ENCODE data around the gene HAUS3.

Gene HAUS3

DNA sequence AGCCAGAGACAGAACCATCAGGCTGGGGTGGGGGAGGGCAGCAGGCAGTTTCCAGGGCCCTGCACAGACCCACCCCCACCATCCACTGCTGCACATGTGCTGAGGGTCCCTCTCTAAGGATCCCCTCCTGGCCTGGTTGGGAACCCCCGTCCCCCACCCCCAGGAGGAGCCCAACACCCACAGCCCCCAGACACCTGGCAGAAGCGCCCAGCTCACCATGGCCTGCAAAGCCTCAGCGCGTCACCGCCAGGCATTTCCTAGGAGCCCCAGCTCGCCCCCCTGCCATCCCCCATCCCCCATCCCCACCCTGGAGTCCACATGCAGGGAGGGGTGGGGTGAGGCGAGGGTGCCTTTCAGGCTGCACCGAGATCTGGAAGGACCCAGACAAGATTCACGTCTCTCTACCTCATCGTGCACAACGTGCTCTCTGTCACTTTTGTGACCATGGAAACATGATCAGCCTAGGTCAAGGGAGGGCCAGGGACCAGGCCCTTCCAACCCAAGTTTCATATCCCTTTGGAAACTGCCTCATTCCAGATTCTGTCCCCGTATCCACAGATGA, 10.7 kb upstream of the HAUS3 start:
- TF ChIP-seq, protein P1, sequence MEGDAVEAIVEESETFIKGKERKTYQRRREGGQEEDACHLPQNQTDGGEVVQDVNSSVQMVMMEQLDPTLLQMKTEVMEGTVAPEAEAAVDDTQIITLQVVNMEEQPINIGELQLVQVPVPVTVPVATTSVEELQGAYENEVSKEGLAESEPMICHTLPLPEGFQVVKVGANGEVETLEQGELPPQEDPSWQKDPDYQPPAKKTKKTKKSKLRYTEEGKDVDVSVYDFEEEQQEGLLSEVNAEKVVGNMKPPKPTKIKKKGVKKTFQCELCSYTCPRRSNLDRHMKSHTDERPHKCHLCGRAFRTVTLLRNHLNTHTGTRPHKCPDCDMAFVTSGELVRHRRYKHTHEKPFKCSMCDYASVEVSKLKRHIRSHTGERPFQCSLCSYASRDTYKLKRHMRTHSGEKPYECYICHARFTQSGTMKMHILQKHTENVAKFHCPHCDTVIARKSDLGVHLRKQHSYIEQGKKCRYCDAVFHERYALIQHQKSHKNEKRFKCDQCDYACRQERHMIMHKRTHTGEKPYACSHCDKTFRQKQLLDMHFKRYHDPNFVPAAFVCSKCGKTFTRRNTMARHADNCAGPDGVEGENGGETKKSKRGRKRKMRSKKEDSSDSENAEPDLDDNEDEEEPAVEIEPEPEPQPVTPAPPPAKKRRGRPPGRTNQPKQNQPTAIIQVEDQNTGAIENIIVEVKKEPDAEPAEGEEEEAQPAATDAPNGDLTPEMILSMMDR (IDR thresholded peaks at IDR 0.05), result no peak
- no peak overlapping the region for H3K4me3 ChIP-seq
- H3K36me3 ChIP-seq, result peaks cover 49 to 76% (median 71%) of the 10 kb centered on the region in 3 donors
- no peaks in the 10 kb centered on the region for H3K9me3 ChIP-seq
- peak in 1 of 2 donors; percentile 11 for DNase-seq
- H3K4me1 ChIP-seq, result peaks cover 0 to 41% (median 33%) of the 10 kb centered on the region in 4 donors
- H3K27me3 ChIP-seq, result no peaks in the 10 kb centered on the region
- peak overlapping the region in 1 of 2 donors; percentile 31 for H3K27ac ChIP-seq
- intact Hi-C loops (cut with DNase I; ENCODE audit: low total_unique reads), result no loop called here

DNA sequence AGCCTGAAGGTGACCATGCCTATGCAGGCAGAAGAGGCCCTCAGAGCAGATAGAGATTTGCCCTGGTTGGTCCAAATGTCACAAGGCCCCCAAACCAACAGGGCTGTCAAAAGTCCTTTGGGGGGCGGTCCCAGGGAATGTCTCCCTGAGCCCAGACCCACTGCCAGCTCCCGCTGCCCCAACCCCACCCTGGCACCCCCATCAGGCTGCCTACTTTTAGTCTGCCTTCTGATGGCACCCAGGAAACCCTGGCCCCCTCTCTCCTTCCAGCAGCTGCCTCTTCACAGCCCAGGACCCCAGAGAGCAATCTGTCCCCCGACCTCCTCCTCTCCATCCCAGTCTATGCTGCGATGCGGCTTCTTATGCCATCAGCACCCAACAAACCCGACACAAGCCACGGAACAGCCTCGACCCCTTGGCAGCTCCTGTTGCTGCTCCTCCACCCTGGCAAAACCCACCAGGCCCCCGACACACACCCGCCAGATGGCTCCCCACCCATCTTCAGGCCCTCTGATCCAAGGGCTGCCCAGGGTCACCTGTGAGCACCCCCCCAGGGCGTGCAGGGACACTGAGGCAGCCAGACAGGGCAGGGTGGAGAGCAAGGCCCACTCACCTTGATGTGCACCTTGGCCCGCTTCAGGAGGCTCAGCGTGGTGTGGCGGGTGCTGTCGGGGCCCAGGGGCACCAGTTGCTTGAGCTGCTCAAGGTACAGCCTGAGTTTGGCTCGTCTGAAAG, 10.0 kb upstream of the HAUS3 start:
- Histone ChIP-seq H3K9me3 (no peaks in the 10 kb centered on the region), H3K27ac (no peak overlapping the region), H3K36me3 (peaks cover 49 to 83% (median 75%) of the 10 kb centered on the region in 3 donors), H3K4me1 (peaks cover 0 to 34% (median 27%) of the 10 kb centered on the region in 4 donors), H3K27me3 (no peaks in the 10 kb centered on the region), H3K4me3 (no peak overlapping the region)
- intact Hi-C loops (cut with DNase I; ENCODE audit: low total_unique reads), result no loop called here
- peak in 1 of 2 donors; percentile 11 for DNase-seq
- TF ChIP-seq, protein P1 (IDR thresholded peaks at IDR 0.05), result no peak

DNA sequence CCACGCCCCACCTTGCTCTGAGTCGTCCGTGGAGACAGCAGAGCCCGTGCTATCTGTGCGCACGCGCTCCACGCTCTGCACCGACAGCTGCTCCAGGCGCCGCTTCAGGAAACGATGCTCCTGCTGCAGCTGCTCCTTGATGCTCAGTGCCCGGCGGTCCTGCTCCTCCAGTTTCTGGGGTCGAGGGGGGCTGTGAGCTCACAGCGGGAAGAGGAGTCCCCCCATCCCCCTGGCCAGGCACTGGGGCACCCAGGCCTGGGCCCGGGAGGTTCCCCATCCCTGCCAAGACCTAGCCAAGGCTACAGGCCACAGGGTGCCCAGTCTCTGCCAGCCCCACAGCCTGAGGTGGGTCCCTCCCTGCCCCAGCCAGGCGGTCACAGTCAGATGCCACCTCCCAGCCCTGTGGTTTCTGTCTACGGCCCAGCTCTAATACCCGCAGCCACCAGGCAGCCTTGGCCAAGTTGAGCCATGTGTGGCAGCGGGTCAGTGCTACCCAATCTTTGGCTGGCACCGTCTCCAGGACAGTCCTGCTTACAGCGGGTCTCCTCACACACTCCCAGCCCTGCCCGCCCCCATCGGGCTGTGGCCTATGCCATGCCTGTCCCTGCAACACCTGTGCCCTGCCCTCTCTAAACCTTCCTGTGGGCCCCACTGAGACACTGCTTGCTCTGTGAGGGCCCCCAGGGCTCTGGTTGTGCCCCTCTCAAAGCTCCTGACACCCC, 9.3 kb upstream of the HAUS3 start:
- intact Hi-C loops (cut with DNase I; ENCODE audit: low total_unique reads), result no loop called here
- Histone ChIP-seq H3K27ac (no peak overlapping the region), H3K4me1 (peaks cover 0 to 33% (median 20%) of the 10 kb centered on the region in 4 donors), H3K27me3 (no peaks in the 10 kb centered on the region), H3K9me3 (no peaks in the 10 kb centered on the region), H3K36me3 (peaks cover 49 to 87% (median 81%) of the 10 kb centered on the region in 3 donors), H3K4me3 (no peak overlapping the region)
- TF ChIP-seq, protein P1 (IDR thresholded peaks at IDR 0.05), result no peak
- DNase-seq, result peak in 1 of 2 donors; percentile 18

DNA sequence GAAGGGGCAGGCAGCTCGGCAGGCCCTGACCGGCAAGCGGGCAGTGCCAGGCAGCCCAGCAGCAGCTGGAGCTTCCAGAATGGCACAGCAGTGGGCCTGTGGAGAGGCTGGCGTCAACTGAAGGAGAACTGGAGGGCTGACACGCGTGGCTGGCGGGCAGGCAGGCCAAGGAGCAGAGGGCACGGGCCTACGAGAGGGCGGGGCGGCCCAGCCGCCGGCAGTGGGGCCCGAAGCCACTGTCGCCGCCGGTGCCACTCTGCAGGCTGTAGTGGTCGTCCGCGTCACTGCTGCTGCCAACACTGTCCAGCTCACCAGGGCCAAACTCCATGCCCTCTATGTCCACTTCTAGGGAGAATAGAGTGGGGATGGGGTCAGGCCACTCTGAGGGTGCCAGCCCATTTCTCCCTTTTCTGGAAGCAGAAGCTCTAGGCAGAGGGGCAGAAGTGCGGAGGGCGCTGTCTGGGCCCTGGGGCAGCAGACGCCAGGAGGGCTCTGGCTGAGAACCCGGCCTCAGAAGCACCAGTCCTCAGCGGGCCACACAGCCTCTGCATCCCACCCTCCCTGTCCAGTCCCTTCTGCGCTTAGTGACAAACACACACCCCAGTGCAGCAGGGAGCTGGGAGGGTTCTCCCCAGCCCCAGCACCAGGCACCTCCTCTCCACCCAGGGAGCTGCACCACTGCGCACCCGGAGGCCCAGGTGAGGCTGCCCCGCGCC, 8.6 kb upstream of the HAUS3 start:
- TF ChIP-seq, protein P1 (IDR thresholded peaks at IDR 0.05), result no peak
- H3K27me3 ChIP-seq, result no peaks in the 10 kb centered on the region
- no peak for DNase-seq
- no peaks in the 10 kb centered on the region for H3K9me3 ChIP-seq
- H3K4me3 ChIP-seq, result no peak overlapping the region
- H3K36me3 ChIP-seq, result peaks cover 49 to 87% (median 81%) of the 10 kb centered on the region in 3 donors
- no peak overlapping the region for H3K27ac ChIP-seq
- intact Hi-C loops (cut with DNase I; ENCODE audit: low total_unique reads), result no loop called here
- peaks cover 0 to 33% (median 13%) of the 10 kb centered on the region in 4 donors for H3K4me1 ChIP-seq
